Chondrocyte (in vitro differentiated cells): ENCODE data around the gene MICAL3. TPM values are rescaled to one million over a fixed set of nuclear protein-coding genes. Genes with fewer than 3 reads are reported as not detected.

ENCODE experiments used
- DNase-seq: peaks from one replicate; pipeline ENCODE4 v3.0.0; 2021; ENCODE audit warnings: mixed read lengths, low spot score
- H3K27ac Mint-ChIP-seq: one replicate; pipeline ENCODE4 v1.8.0; 2021; ENCODE audit warnings: mild to moderate bottlenecking, moderate library complexity, mixed read lengths; ENCODE audit not compliant: unreplicated experiment
- H3K27me3 Mint-ChIP-seq: 2 replicates; pipeline ENCODE4 v1.8.0; 2021; ENCODE audit warnings: low read depth, mixed read lengths
- H3K36me3 Mint-ChIP-seq: 2 replicates; pipeline ENCODE4 v1.8.0; 2021; ENCODE audit warnings: low read depth, mixed read lengths
- H3K4me1 Mint-ChIP-seq: 2 replicates; pipeline ENCODE4 v1.8.0; 2021; ENCODE audit warnings: low read depth, mild to moderate bottlenecking, mixed read lengths
- H3K4me3 Mint-ChIP-seq: one replicate; pipeline ENCODE4 v1.8.0; 2021; ENCODE audit warnings: mild to moderate bottlenecking, moderate library complexity, mixed read lengths; ENCODE audit not compliant: unreplicated experiment
- H3K9me3 Mint-ChIP-seq: 2 replicates; pipeline ENCODE4 v1.8.0; 2021; ENCODE audit warnings: low read depth, mixed read lengths
- CTCF ChIP-seq: fragments of 200-600 bp; sonication (generic); IDR thresholded peaks from 2 replicates; pipeline ENCODE4 v1.5.0; 2021; ENCODE audit warnings: antibody characterized with exemption, mild to moderate bottlenecking, moderate library complexity
- total RNA-seq: library from RNA; stranded (reverse); gene quantifications from 3 replicates; pipeline ENCODE4 v1.2.1, GENCODE V29; 2021

Gene MICAL3
- total RNA-seq, 1 donor from 2014 or later: 68.2 TPM

GRCh38 chr22:17818649-17819048 lies 205.7 kb downstream of the MICAL3 start:
- DNase-seq: no peak
- no peaks in the 10 kb centered on the region for H3K27me3 Mint-ChIP-seq
- H3K36me3 Mint-ChIP-seq: peaks cover 11% of the 10 kb centered on the region
- H3K9me3 Mint-ChIP-seq: no peaks in the 10 kb centered on the region
- no peak overlapping the region for H3K4me3 Mint-ChIP-seq
- TF ChIP-seq CTCF: no peak
- no peaks in the 10 kb centered on the region for H3K4me1 Mint-ChIP-seq
- H3K27ac Mint-ChIP-seq: no peak overlapping the region

- no peak for DNase-seq
- TF ChIP-seq CTCF: no peak
- peaks cover 11% of the 10 kb centered on the region for H3K36me3 Mint-ChIP-seq
- no peaks in the 10 kb centered on the region for H3K9me3 Mint-ChIP-seq
- no peak overlapping the region for H3K27ac Mint-ChIP-seq
- H3K27me3 Mint-ChIP-seq: no peaks in the 10 kb centered on the region
- H3K4me1 Mint-ChIP-seq: no peaks in the 10 kb centered on the region
- H3K4me3 Mint-ChIP-seq: no peak overlapping the region
Measured at GRCh38 chr22:17818180-17818579, 206.2 kb downstream of the MICAL3 start.

DNA sequence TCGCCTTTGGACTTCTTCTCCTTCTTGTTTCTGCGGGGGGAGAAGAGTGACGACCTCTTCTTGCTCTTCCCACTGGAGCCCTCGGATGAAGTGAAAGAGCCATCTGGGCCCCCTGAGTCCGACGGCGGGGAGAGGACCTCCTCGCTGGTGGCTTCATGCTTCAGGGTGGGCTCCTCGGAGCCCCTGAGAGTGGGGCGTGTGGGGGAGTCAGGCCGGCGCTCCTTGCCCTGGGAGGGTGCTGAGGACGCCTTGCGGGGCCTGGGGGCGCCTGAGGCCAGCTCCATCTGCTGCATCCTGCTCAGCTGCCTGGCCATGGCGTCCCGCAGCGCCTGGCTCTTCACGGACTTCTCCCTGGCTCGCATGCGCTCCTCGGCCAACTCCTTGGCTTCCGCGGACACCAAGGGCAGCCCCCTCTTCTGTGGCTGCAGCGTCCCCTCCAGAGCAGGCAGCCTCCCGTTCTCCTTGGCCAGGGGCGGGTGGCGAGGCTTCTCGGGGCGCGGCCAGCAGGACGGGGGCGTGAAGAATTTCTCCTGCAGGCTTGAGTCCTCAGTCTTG lies 206.8 kb downstream of the MICAL3 start:
- H3K9me3 Mint-ChIP-seq: no peaks in the 10 kb centered on the region
- H3K36me3 Mint-ChIP-seq: peaks cover 11% of the 10 kb centered on the region
- H3K27ac Mint-ChIP-seq: no peak overlapping the region
- no peaks in the 10 kb centered on the region for H3K27me3 Mint-ChIP-seq
- DNase-seq: no peak
- H3K4me1 Mint-ChIP-seq: no peaks in the 10 kb centered on the region
- no peak for TF ChIP-seq CTCF
- H3K4me3 Mint-ChIP-seq: no peak overlapping the region

- Mint-ChIP-seq H3K27ac (no peak overlapping the region), H3K4me1 (no peaks in the 10 kb centered on the region)
- no peak for DNase-seq
Measured at GRCh38 chr22:17817079-17817478, 207.3 kb downstream of the MICAL3 start.

DNA sequence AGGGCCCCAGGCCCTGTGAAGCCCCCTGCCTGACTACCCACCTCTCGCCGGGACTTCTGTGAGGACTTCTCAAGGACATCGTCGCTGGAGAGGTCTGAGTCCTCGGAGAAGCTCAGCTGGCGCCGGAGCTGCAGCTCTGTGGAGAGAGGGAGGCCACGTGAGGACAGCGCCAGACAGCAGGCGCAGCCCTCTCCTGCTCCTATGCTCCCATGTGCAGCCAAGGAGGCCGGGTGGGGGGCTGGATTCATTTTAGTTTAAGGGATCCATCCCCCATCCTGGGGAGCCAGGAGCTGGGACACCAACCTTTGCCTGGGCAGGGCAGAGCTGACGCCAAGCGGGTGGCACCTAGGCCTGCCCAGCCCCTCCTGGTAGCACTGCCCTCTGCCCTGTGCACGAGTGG lies 207.7 kb downstream of the MICAL3 start:
- Mint-ChIP-seq H3K4me3 (no peak overlapping the region), H3K27me3 (no peaks in the 10 kb centered on the region), H3K27ac (no peak overlapping the region), H3K36me3 (peaks cover 11% of the 10 kb centered on the region), H3K4me1 (no peaks in the 10 kb centered on the region), H3K9me3 (no peaks in the 10 kb centered on the region)
- TF ChIP-seq CTCF: no peak
- no peak for DNase-seq

More at GRCh38 chr22:17817079-17817478, 207.3 kb downstream of the MICAL3 start:
- Mint-ChIP-seq H3K9me3 (no peaks in the 10 kb centered on the region), H3K27me3 (no peaks in the 10 kb centered on the region), H3K4me3 (no peak overlapping the region), H3K36me3 (peaks cover 11% of the 10 kb centered on the region)
- TF ChIP-seq CTCF: no peak
